Measurements from ENCODE around the gene JPH3.
"Not testable (repeated sequence)": the region's sequence is repeated elsewhere in the genome, so short reads cannot be mapped to it uniquely, and the experiment has no call there.

The JPH3 gene

DNA sequence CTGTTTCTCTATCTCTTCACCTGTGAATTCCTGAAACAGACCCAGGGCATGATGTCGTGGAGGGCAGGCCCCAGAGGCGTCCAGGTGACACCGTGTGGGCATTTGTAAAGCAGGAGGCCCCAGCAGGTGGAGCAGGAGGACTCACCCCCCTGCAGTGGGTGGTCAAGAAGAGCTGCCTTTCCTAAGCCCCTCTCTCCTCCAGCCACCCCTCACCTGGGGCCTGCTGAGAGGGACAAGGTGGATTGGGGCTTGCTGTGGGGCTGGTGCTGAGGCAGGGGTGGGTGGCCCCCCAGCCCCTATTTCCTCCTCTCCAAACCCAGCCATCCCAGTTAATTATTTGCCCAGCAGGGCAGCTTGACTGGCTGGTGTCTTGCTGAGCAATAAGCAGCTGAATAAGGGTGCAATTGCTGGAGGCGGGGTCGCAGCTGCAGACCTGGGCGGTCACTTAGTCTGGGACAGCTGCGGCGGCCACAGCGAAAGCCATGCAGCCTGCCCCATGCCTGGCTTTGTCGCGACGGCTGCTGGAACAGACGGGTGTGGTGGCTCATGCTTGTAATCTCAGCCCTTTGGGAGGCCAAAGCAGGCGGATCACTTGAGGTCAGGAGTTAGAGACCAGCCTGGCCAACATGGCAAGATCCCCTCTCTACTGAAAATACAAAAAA lies 56.4 kb downstream of the JPH3 start:
- no peak for DNase-seq

- no peak for DNase-seq
These were observed 59.3 kb downstream of the JPH3 start for GRCh38 chr16:87661561-87661960.

DNA sequence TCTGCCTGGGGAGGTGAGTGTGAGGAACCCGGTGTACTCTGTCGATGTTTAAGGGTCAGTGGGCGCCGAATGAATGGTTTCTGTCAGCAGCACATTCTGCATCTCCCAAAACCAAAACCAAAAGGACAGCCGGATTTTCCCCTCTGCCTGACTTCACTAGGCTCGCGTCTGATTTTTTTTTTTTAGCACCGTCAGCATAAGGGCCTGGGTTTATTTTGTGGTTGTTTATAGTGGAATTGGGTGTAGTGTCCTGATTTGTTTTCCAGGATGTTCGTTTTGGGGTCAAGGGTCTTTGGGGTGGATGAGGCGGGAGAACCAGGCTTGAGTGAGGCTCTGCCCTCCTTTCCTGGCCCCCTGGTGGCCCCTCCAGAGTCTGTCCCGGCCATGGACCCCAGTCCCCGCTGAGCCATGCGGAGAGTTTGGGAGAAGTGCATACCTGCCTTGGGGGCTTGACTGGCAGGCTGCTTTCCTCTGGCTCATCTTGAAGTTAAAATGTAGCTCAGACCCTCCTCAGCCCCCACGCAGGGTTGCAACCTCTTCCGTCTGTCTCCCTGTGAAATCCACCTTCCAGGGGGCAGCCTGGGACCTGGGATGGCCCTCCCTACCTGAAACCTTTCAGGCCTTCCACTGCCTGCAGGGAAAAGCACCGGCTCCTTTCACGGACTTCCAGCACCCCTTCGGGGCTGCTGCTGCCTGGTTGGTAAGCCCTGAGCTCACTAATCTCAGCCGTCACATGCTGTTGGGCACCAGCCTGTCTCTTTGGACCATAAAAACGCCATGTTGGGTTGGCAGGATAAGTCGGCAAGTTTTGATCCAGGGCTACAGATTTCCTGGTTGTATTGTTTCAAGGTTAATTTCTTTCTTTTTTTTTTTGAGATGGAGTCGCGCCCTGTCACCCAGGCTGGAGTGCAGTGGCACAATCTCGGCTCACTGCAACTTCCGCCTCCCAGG lies 60.2 kb downstream of the JPH3 start:
- no peak for DNase-seq

DNA sequence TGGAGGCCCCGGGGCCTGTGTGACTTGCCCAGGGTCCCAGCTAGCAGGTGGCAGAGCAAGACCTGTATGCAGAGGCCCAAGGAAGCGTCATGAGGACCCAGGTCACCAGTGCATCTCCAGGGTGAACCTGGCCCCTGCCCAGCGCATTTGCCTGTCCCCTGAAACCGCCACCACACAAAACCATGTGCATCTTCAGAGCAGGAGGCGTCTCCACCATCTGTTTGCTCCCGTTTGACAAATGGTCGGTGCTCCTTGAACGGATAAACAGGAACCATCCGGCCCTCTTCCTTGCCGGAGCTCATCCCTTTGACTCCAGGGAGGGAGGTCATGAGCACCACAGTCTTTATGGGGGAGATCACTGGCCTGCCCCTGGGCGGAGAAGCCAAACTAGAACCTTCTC lies 62.5 kb downstream of the JPH3 start:
- DNase-seq, result no peak

DNA sequence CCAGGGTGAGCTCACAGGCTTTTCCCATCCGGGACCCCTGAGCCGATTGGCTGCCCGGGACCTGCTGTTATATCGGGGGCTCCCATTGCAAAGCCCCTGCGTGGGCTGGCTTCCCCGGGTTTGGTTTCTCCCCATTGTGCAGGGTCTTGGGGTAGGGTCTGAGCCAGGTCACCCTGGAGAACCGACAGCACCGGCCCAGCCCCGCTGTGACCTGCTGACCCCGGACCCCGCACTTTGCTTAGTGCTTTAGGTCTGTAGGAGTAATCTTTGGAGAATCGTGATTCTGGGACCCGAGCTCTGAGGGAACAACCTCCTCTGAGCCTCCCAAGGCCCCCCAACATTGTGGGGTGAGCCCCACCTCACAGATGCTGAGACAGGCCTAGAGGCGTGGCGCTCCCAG lies 62.9 kb downstream of the JPH3 start:
- no peak for DNase-seq

DNA sequence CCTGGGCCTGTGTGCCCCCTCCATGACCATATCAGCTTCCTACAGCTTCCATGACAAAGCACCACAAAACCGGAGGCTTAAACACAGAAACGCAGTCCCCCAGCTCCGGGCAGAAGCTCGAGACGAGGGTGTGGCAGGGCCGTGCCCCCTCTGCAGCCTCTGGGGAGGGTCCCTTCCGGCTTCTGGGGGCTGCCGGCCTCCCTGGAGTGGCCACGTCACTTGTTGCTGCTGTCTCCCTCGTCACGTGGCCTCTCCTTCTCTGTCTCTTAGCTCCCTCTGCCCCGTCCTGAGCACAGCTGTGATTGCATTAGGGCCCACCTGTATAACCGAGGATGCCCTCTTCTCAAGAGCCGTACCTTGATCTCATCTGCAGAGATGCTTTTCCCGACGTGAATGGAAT lies 64.6 kb downstream of the JPH3 start:
- DNase-seq, result no peak

GRCh38 chr16:87667443-87667842 lies 65.1 kb downstream of the JPH3 start:
- DNase-seq, result no peak

- no peak for DNase-seq
These were observed 65.6 kb downstream of the JPH3 start for GRCh38 chr16:87667946-87668345.

- no peak for DNase-seq
These were observed 67.4 kb downstream of the JPH3 start for GRCh38 chr16:87669672-87670071.

DNA sequence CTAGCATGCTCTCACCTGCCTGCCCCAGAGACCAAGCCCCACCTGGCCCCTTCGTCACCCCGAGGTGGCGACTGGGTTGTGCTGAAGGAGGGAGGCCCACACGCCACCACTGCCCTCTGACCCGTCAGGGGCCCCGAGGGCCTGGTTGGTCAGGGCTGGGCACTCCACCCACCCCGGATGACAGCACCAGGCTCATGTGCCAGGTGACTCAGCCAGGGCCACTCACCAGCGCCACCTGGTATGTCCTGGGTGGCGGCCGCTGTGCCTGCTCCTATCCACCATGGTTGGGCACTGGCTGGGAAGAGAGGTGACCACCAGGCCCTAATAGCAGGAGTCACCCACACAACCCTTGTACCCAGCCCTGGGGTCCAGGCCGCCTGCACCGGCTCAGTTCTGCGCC lies 68.9 kb downstream of the JPH3 start:
- DNase-seq, result no peak

GRCh38 chr16:87671715-87672270 lies 69.5 kb downstream of the JPH3 start:
- DNase-seq, result no peak

DNA sequence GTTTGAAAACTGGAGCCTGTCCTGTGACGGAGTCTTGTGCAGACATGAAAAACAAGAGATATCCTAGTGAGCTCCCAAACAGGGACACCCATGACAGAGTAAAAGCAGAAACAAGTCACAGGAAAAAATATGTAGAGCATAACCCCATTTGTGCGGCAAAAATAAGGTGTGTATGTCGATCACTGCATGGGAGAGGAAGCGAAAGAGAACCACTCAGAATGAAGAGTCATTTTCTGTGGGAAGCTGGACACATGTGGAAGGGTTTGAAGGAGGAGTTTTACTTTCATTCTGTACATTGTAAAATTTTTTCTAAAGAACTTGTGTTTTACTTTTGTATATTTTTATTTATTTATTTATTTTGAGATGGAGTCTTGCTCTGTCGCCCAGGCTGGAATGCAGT lies 72.1 kb downstream of the JPH3 start:
- no peak for DNase-seq

- DNase-seq, result no peak
These were observed 72.9 kb downstream of the JPH3 start for GRCh38 chr16:87675111-87675719.

- DNase-seq, result no peak
These were observed 75.5 kb downstream of the JPH3 start for GRCh38 chr16:87677830-87678229.

- no peak for DNase-seq
These were observed 76.3 kb downstream of the JPH3 start for GRCh38 chr16:87678618-87679017.

GRCh38 chr16:87679593-87680271 lies 77.4 kb downstream of the JPH3 start:
- DNase-seq, result no peak

- DNase-seq, result no peak
These were observed 78.0 kb downstream of the JPH3 start for GRCh38 chr16:87680272-87680644.

DNA sequence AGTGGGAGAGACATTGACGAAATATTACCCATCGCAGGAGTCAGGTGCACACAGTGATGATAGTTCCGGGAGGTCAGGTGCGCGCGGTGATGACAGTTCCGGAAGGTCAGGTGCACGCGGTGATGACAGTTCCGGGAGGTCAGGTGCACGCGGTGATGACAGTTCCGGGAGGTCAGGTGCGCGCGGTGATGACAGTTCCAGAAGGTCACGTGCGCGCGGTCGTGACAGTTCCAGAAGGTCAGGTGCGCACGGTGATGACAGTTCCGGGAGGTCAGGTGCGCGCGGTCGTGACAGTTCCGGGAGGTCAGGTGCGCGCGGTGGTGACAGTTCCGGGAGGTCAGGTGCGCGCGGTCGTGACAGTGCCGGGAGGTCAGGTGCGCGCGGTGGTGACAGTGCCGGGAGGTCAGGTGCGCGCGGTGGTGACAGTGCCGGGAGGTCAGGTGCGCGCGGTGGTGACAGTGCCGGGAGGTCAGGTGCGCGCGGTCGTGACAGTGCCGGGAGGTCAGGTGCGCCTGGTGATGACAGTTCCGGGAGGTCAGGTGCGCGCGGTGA lies 78.8 kb downstream of the JPH3 start:
- not testable (repeated sequence) for DNase-seq

DNA sequence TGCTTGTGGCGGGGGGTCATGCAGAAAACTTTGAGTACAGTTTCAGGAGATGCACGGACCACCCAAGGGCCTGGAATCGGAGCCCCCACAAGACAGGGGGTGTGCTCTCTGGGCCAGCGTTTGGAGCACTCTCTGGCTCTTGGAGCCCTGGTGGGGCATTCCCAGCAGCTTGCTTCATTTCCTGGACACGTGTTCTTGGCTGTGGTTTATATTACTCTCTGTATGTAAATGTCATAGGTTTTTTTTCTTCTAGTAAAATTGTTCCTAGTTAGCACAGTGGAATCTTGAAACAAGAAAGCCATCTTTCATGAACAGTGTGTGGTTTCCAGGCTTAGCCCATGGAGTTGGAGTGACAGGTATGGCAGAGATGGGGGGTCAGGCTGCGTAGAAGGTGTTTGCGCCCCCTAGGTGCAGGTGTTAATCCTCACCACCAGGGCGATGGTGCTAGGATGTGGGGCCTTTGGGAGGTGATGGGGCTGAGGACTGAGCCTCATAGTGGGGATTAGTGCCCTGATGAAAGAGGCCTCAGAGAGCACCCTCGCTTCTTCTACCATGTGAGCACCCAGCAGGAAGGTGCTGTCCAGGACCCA lies 79.8 kb downstream of the JPH3 start:
- no peak for DNase-seq

DNA sequence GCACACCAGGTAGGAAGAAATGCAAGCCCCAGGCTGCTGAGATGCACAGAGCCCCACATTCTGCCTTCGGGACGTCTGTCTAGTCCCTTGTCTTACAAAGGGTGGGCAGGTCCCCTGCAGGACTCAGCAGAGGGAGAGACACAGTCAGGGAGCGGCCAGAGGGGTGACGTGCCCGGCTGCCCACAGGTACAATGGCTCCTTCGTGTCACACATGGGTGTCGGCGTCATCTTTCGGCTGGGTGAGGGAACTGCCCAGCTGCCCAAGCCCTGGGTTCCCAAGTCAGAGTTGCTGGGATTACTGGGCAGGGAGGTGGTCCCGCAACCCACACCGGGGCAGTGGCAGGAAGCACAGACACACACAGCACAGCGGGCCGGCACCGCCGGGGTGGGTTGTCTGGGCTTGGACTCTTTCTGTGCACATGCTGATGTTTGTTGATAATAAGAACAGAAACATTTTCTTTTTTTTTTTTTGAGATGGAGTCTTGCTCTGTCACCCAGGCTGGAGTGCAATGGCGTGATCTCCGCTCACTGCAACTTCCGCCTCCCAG lies 80.6 kb downstream of the JPH3 start:
- no peak for DNase-seq

DNA sequence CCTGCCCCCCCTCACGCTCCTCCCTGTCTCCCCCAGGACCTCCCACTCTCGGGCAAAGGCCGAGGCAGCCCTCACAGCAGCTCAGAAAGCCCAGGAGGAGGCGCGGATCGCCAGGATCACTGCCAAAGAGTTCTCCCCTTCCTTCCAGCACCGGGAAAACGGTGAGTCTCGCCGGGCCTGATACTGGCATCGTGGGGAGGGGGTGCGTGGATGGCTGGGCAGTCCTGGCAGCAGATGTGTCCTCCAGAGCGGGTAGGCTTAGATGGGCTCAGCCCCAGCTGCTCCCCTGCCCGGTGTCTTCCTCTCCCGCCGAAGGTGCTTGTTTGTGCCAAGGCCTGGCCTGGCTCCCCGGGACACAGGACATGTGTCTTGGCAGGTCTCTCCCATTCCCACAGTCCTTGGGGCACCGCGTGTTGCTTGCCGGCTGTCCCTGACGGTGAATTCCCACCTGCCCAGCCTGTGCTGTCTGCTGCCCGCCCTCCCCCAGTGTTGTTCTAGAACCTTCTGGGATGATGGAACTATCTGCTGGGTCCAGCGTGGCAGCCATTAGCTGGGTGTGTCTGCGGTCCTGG lies 81.9 kb downstream of the JPH3 start:
- no peak for DNase-seq

All from NCI-H1092 treated with DMSO at 0.1 percent for 48 hours (cell line).